ENCODE measurements around the gene IL4I1. TPM values are rescaled to one million over a fixed set of nuclear protein-coding genes. Genes with fewer than 3 reads are reported as not detected.

IL4I1 gene
- total and polyA plus RNA-seq, 2 of the 4 experiments (the other 2 are of a cell fraction), result 0.31 to 0.36 TPM

DNA sequence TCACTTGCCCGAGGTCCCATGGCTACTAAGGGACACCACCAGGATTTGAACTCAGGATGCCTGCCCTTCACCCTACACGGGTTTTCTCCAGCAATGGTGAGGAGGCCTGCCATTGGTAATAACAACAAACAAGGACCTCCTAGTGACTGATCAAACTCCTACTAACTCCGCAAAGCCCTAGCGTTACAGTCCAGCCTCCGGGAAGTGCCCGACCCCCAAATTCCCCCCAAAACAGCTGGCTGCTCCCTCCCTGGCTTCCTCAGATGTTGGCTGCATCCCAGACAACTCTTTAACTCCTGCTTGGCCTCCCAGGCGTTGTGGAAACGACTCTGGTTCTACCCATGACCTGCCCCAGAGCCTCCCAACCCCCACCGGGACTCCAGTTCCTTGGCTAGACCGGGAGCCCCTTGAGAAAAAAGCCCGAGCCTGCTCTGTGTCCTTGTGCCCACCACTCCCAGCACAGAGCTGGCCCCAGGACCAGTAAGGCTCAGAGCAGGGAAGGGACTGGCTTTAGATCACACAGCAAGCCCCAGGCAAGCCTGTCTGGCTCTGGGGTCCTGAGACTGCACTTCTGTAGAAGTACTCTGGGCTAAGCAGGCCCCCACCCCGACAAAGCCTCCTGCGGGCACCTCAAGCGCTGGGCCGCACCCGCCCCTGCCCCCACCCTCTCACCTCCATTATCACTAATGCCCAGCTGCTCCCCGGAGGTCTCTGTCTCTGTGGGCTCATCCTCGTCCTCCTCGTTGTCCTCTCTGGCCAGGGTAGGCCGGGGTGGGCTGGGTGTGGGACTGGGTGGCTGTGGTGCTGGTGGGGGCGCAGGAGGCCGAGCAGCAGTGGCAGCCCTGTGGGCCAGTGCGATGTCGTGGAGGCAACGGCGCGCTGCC is 24.2 kb downstream of the IL4I1 start:
- Histone ChIP-seq H3K18ac (ENCODE audit: low read depth, low read length) (no peak overlapping the region), H2BK20ac (ENCODE audit: low read depth, low read length) (no peak overlapping the region), H3K36me3 (ENCODE audit: control insufficient read depth, insufficient read depth, low read length) (peaks cover 7% of the 10 kb centered on the region; the same call in 1 of the 2 replicates), H2BK5ac (ENCODE audit: low read depth, low read length, poor library complexity, severe bottlenecking) (no peak overlapping the region), H2BK120ac (ENCODE audit: low read depth, low read length) (no peak overlapping the region), H3K56ac (ENCODE audit: extremely low read depth, insufficient read depth, low read length) (no peak overlapping the region), H4K5ac (ENCODE audit: low read depth, low read length) (no peak overlapping the region), H2AK9ac (replicated peaks; ENCODE audit: low read depth, low read length, poor library complexity) (no peak overlapping the region), H3K27ac (ENCODE audit: insufficient read depth, low read length) (no peak overlapping the region), H3K4ac (ENCODE audit: low read depth, low read length) (no peak overlapping the region), H3K79me1 (ENCODE audit: low read depth in 1 of 2, low read length in 2 of 2) (peaks cover 13 to 56% of the 10 kb centered on the region in 2 experiments; a peak in 3 of 4 replicates), H4K91ac (ENCODE audit: insufficient read depth, low read depth, low read length) (no peak overlapping the region), H3K27me3 (ENCODE audit: control insufficient read depth, insufficient read depth, low read length) (no peaks in the 10 kb centered on the region), H3K4me3 (ENCODE audit: insufficient read depth, low read depth, low read length) (no peak overlapping the region), H2AFZ (replicated peaks; ENCODE audit: low read length, poor library complexity) (no peak overlapping the region), H3K23ac (ENCODE audit: low read depth, low read length) (no peak overlapping the region), H2AK5ac (ENCODE audit: low read depth, low read length) (no peak overlapping the region), H3K9me3 (ENCODE audit: control insufficient read depth, insufficient read depth, low read length) (no peaks in the 10 kb centered on the region), H4K20me1 (ENCODE audit: insufficient read depth, low read length) (no peaks in the 10 kb centered on the region; the same call in 1 of the 2 replicates), H3K4me2 (ENCODE audit: low read depth, low read length) (no peak overlapping the region), H4K8ac (ENCODE audit: low read depth in 2 of 2, low read length in 2 of 2) (no peak overlapping the region), H3K14ac (replicated peaks; ENCODE audit: low read depth, low read length) (no peak overlapping the region), H3K9ac (ENCODE audit: low read depth, low read length) (no peak overlapping the region), H2BK15ac (ENCODE audit: low read depth, low read length) (no peak overlapping the region), H3K9me1 (ENCODE audit: insufficient read depth, low read length) (peaks cover 14% of the 10 kb centered on the region; the same call in 1 of the 2 replicates), H3K4me1 (ENCODE audit: control insufficient read depth, insufficient read depth, low read length) (peaks cover 7% of the 10 kb centered on the region)
- in situ Hi-C loops (cut with MboI; ENCODE audit: low sequenced_read_pairs) (no loop called here), dilution Hi-C loops (cut with HindIII; ENCODE audit: low sequenced_read_pairs, unreplicated experiment) (no loop called here), intact Hi-C loops (cut with micrococcal nuclease) (no loop called here)
- DNase-seq (no peak), ATAC-seq (ENCODE audit: low read depth) (no peak)
- ChIA-PET POLR2A (ENCODE audit: unreplicated experiment) (no interaction called here), CTCF (no interaction called here)
- WGBS, 2 experiments (ENCODE audit: extremely low coverage in 2 of 2, insufficient read length in 1 of 2), result 71% methylated on average over 11 of the region's 27 CpGs; no CpG with 5 or more reads in 1 of the 2 experiments
- no TSS peak for BruUV-seq (replicated peaks)
- TF ChIP-seq, protein P1, sequence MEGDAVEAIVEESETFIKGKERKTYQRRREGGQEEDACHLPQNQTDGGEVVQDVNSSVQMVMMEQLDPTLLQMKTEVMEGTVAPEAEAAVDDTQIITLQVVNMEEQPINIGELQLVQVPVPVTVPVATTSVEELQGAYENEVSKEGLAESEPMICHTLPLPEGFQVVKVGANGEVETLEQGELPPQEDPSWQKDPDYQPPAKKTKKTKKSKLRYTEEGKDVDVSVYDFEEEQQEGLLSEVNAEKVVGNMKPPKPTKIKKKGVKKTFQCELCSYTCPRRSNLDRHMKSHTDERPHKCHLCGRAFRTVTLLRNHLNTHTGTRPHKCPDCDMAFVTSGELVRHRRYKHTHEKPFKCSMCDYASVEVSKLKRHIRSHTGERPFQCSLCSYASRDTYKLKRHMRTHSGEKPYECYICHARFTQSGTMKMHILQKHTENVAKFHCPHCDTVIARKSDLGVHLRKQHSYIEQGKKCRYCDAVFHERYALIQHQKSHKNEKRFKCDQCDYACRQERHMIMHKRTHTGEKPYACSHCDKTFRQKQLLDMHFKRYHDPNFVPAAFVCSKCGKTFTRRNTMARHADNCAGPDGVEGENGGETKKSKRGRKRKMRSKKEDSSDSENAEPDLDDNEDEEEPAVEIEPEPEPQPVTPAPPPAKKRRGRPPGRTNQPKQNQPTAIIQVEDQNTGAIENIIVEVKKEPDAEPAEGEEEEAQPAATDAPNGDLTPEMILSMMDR (conservative IDR thresholded peaks at IDR 0.05; ENCODE audit: low read depth, low read length), result no peak
- TF ChIP-seq RCOR1 (IDR thresholded peaks at IDR 0.05; ENCODE audit: insufficient replicate concordance, low read length) (no peak), FOS (IDR thresholded peaks at IDR 0.05; ENCODE audit: low read depth, low read length) (no peak), RFX5 (IDR thresholded peaks at IDR 0.05; ENCODE audit: low read depth, low read length) (no peak), NFE2L2 (IDR thresholded peaks at IDR 0.05; ENCODE audit: low read depth, low read length) (no peak), ELK1 (IDR thresholded peaks at IDR 0.05; ENCODE audit: borderline replicate concordance, low read depth, low read length) (no peak), SMC3 (IDR thresholded peaks at IDR 0.05; ENCODE audit: low read depth, low read length) (no peak), USF2 (IDR thresholded peaks at IDR 0.05; ENCODE audit: low read depth, low read length) (no peak), CHD1 (IDR thresholded peaks at IDR 0.05; ENCODE audit: low read depth, low read length) (no peak)
